K562 (cell line): Measurements from ENCODE around the gene CFL1. TPM values are rescaled to one million over a fixed set of nuclear protein-coding genes. Genes with fewer than 3 reads are reported as not detected.
A peak's percentile ranks its signal among the peaks of the same experiment; 100 is the strongest.

Experiments used
- ARID3A ChIP-seq: IDR thresholded peaks from 2 replicates; pipeline ENCODE4 v1.6.1; 2012; ENCODE audit warnings: low read depth, low read length, improper control_type of control experiment, borderline replicate concordance
- ARID3B ChIP-seq: fragments of 250-450 bp; sonication (Bioruptor Pico); IDR thresholded peaks from 2 replicates; pipeline ENCODE4 v1.4.0; 2020; ENCODE audit warnings: borderline replicate concordance
- CBX1 ChIP-seq: sonication (generic); IDR thresholded peaks from 2 replicates; pipeline ENCODE4 v1.6.1; 2016; ENCODE audit warnings: antibody characterized with exemption, low read depth, mild to moderate bottlenecking
- CBX5 ChIP-seq: IDR thresholded peaks from 2 replicates; pipeline ENCODE4 v1.6.1; 2014; ENCODE audit warnings: low read depth, borderline replicate concordance
- HMGN3 ChIP-seq: IDR thresholded peaks from 2 replicates; pipeline ENCODE4 v1.6.1; 2011; ENCODE audit warnings: borderline replicate concordance, low read depth, mild to moderate bottlenecking, mixed read lengths, low read length; ENCODE audit not compliant: insufficient read length; ENCODE audit errors: extremely low read depth
- PCBP1 ChIP-seq: fragments of 200-400 bp; formaldehyde crosslinking; IDR thresholded peaks from 2 replicates; pipeline ENCODE4 v1.6.1; 2018; ENCODE audit warnings: mild to moderate bottlenecking, low read depth, low read length; ENCODE audit not compliant: poor library complexity, severe bottlenecking
- PHF20 ChIP-seq: fragments of 450-650 bp; IDR thresholded peaks from 2 replicates; pipeline ENCODE4 v1.6.1; 2018; ENCODE audit not compliant: partially characterized antibody
- RBM34 ChIP-seq: fragments of 200-400 bp; formaldehyde crosslinking; IDR thresholded peaks from 2 replicates; pipeline ENCODE4 v1.6.1; 2018; ENCODE audit warnings: low read length, borderline replicate concordance; ENCODE audit not compliant: insufficient read depth
- SAP30 ChIP-seq: fragments of 200-600 bp; sonication (generic); IDR thresholded peaks from 2 replicates; pipeline ENCODE4 v1.6.1; 2012; ENCODE audit warnings: borderline replicate concordance, low read depth, mild to moderate bottlenecking, moderate library complexity, low read length, control low read depth, inconsistent platforms; ENCODE audit not compliant: insufficient read depth, poor library complexity, severe bottlenecking
- SLC30A9 ChIP-seq: fragments of 250-450 bp; sonication (Bioruptor Pico); IDR thresholded peaks from 2 replicates; pipeline ENCODE4 v1.8.0; 2022; ENCODE audit warnings: mild to moderate bottlenecking, moderate library complexity
- ZKSCAN3 ChIP-seq: fragments of 250-450 bp; sonication (Bioruptor Pico); IDR thresholded peaks from 2 replicates; pipeline ENCODE4 v1.4.0; 2020
- ZNF239 ChIP-seq: fragments of 250-450 bp; sonication (Bioruptor Pico); IDR thresholded peaks from 2 replicates; pipeline ENCODE4 v1.4.0; 2020; ENCODE audit warnings: mild to moderate bottlenecking
- ZNF318 ChIP-seq, 2 experiments: fragments of 450-650 bp; IDR thresholded peaks; 2 replicates each; pipeline ENCODE4 v1.6.1; 2016; ENCODE audit warnings: mild to moderate bottlenecking in 2 of 2, borderline replicate concordance in 1 of 2, low read depth in 1 of 2, moderate library complexity in 1 of 2
- ZNF41 ChIP-seq: fragments of 250-450 bp; sonication (Bioruptor Pico); conservative IDR thresholded peaks from 2 replicates; pipeline ENCODE4 v1.4.0; 2020; ENCODE audit warnings: mild to moderate bottlenecking
- ZNF79 ChIP-seq: fragments of 250-450 bp; sonication (Bioruptor Pico); IDR thresholded peaks from 2 replicates; pipeline ENCODE4 v1.4.0; 2020; ENCODE audit warnings: low read depth, mild to moderate bottlenecking, moderate library complexity
- polyA plus RNA-seq, 8 experiments: library from polyadenylated mRNA; depleted of rRNA in 4 of 8; stranded (reverse) in 5 of 8; unstranded in 3 of 8; fragments of >200 nt; fragmentation: Nextera tagmentation in 2 of 8; fragmentation: Illumina TruSeq in 1 of 8; extraction: Ambion mirVana in 2 of 8; extraction: Trizol in 1 of 8; gene quantifications; 2 replicates each; pipeline versions ENCODE4 v1.2.1 to v1.2.3, GENCODE V29; 2011 to 2014; ENCODE audit warnings: inconsistent platforms in 1 of 8, missing spikeins in 1 of 8
- total RNA-seq, 7 experiments: library from RNA; depleted of rRNA in 6 of 7; stranded (reverse); fragments of >200 nt in 6 of 7; fragmentation: Illumina TruSeq in 2 of 7; extraction: Trizol in 2 of 7; gene quantifications; 2 replicates each; pipeline versions ENCODE4 v1.2.1 to v1.2.3, GENCODE V29; 2011 to 2021; ENCODE audit warnings: low replicate concordance in 1 of 7

CFL1 gene
- total and polyA plus RNA-seq, 9 of the 15 experiments (the other 6 are each of a cell fraction or from before 2014, with no cell fraction given), result 105 to 1,101 (median 859) TPM

- no peak for TF ChIP-seq ARID3A
- no peak for TF ChIP-seq CBX5
- TF ChIP-seq CBX1, result peak; percentile 90
- no peak for TF ChIP-seq ZNF41
- no peak for TF ChIP-seq ZNF318 (IDR thresholded peaks at IDR 0.05; ENCODE audit: borderline replicate concordance in 1 of 2, low read depth in 1 of 2)
- TF ChIP-seq ZNF79 (CRISPR knock-in tag), result no peak
- no peak for TF ChIP-seq PHF20
- no peak for TF ChIP-seq ARID3B (CRISPR knock-in tag)
- TF ChIP-seq SAP30, result no peak
- TF ChIP-seq SLC30A9 (CRISPR knock-in tag), result no peak
- no peak for TF ChIP-seq HMGN3
- no peak for TF ChIP-seq ZKSCAN3
- no peak for TF ChIP-seq ZNF239 (CRISPR knock-in tag)
- TF ChIP-seq PCBP1, result no peak
- no peak for TF ChIP-seq RBM34
Observed at GRCh38 chr11:65857853-65858680, at the start of gene CFL1 (continued).
